GM18505 (cell line): ENCODE measurements around the gene PROCR.

Experiments used
- ATAC-seq: cut with Tn5 transposase; IDR thresholded peaks from one replicate; pipeline ENCODE4 v1.9.1; 2021; ENCODE audit not compliant: unreplicated experiment
- POLR2A ChIP-seq: IDR thresholded peaks from 4 replicates; pipeline ENCODE4 v1.6.1; 2011; ENCODE audit warnings: borderline replicate concordance; ENCODE audit not compliant: insufficient read depth, insufficient read length; ENCODE audit errors: extremely low read depth

The PROCR gene

DNA sequence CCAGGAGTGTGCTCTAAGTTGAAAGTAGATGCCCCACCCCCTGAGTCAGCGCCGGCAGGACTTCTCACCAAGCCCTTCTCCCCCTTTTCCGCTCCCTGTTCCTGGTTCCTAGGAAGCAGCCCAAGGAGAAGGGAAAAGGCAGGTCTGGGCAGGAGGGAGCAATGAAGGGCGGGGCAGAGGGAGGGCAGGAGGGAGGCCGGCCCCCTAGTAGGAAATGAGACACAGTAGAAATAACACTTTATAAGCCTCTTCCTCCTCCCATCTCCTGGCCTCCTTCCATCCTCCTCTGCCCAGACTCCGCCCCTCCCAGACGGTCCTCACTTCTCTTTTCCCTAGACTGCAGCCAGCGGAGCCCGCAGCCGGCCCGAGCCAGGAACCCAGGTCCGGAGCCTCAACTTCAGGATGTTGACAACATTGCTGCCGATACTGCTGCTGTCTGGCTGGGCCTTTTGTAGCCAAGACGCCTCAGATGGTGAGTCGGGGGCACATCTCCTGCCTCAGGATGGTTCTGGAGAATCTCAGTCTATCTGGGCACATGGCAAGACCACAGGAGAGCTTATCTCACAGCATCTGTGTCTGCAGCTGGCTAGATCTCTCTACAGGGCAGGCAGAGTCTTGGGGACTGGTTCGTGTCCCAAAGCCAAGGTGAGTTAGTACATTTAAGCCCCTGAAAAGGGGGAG is at the start of gene PROCR:
Gene PROCR (plus strand): TSS at position 320 of the 681 bp plus-strand sequence. CDS start 83 bp downstream, at position 403.
- no peak for ATAC-seq
- no peak for TF ChIP-seq POLR2A

- TF ChIP-seq POLR2A = no peak
- ATAC-seq = no peak
These were observed 49.0 kb upstream of the PROCR start for GRCh38 chr20:35122756-35123405.

GRCh38 chr20:35125753-35126152 is 46.1 kb upstream of the PROCR start:
- no peak for TF ChIP-seq POLR2A
- ATAC-seq = no peak

DNA sequence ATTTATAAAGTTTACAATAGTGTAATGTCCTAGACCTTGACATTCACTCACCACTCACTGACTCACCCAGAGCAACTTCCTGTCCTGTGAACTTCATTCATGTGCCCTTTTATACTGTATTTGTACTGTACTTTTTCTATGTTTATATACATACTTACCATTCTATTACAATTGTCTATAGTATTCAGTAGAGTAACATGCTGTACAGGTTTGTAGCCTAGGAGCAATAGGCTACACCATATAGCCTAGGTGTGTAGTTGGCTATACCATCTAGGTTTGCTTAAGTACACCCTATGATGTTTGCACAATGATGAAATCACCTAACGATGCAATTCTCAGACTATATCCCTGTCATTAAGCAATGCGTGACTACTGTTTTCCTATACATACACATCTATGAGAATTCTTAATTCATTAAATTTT is 42.2 kb upstream of the PROCR start:
- TF ChIP-seq POLR2A = no peak
- ATAC-seq = no peak

DNA sequence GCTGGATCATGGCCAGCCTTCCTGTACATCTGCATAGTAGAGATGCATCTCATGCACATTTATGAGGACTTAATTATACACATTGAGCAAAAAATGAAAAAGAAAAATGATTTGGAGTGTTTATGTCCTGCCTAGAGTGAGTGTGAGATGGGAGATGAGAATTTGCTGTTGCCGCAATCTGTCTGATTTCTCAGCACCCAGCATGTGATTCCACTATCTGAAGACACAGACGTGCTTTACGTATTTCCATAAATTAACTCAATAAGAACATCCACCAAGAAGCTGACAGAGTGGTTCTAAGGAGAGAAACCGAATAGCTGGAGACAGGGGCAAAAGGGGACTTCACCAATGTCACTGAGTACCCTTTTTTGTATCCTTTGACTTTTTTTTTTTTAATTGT is 39.9 kb upstream of the PROCR start:
- ATAC-seq = no peak
- TF ChIP-seq POLR2A = no peak

GRCh38 chr20:35133031-35133430 is 38.8 kb upstream of the PROCR start:
- no peak for TF ChIP-seq POLR2A
- ATAC-seq = no peak

DNA sequence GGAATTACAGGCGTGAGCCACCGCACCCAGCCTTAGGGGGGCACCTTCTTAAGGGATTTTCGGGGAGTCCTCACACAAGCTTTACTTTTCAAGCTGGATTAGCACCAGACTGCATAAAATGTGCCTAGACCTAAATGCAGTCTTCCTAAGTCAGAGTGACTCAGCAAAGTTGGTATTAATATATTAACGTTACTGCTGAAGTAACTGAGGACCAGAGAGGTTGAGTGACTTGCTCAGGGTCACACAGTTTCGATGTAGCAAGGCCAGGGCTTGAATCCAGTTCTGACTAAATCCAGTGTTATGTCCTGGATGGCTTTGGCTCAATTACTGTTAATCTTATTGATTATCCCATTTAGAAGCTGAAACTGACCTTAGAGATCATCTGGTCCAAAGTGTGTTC is 38.1 kb upstream of the PROCR start:
- ATAC-seq = no peak

GRCh38 chr20:35134472-35134871 is 37.4 kb upstream of the PROCR start:
- no peak for ATAC-seq
- no peak for TF ChIP-seq POLR2A

More for the DNA sequence above, 38.1 kb upstream of the PROCR start:
- no peak for TF ChIP-seq POLR2A

GRCh38 chr20:35134880-35135279 is 37.0 kb upstream of the PROCR start:
- ATAC-seq = no peak
- TF ChIP-seq POLR2A = no peak

DNA sequence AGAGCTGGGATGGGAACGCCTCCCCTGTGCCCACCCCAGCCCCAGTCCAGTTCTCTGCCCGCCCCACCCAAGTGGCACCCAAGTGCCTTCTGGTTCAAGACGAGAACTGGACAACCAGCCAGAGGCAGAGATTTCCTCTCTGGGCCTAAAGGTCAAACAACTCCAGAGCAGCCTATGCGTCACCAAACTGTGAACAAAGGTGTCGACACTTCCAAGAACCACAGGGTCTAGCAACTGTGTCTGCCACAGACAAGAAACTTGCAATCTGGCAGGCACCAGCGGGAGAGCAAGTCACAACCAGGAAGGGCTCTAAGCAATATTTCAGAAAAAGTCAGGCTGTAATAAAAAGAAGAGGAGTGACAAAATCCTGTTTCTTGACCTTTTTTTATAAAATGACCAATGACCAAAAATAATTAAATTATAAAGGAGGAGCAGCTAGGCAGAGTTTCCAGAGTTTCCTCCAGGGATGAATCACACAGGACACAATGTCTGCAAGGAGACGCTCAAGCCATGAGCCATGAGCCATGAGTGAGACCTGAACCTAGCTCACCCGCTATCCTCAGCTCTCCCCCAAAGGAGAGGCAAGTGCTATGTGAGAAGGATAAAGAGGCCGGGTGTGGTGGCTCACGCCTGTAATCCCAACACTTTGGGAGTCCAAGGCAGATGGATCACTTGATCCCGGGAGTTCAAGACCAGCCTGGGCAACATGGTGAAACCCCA is 35.8 kb upstream of the PROCR start:
- no peak for ATAC-seq
- TF ChIP-seq POLR2A = no peak

DNA sequence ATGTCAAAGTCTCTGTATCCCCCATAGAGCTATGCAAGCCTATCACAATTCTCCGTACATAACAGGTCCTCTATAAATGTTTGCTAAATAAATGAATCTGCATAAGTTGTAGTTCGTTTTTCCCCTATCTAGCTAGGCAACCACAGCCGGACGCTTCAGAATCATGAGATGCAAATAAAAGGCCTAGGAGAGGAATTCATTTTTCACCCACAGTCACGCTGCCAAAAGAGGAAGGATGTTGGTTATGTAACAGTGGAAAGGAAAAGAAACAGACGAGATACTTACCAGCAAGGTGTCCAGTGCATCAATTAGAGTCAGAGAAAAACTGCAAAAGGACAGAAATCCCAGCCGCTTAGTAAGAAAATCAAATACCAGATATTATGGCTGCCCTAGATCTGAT is 27.2 kb upstream of the PROCR start:
- ATAC-seq = no peak
- no peak for TF ChIP-seq POLR2A

DNA sequence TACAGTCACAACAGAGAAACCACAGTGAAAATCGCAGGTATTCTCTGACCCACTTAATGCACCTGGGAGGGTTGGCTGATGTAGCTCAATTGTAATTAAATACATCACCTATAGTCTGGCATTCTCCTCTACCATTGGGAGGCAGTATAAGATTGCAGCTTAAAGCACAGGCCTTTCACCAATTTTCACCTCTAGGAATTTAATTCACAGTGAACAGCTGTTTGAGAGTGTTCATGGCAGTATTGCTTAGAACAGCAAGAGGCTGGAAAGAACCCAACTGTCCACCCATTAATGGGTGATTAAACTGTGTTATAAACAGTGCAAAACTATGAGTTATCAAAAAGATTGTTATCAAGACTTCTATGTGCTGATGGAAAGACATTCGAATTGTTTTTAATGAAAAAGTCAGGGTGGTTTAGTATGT is 26.7 kb upstream of the PROCR start:
- TF ChIP-seq POLR2A = no peak
- ATAC-seq = no peak

DNA sequence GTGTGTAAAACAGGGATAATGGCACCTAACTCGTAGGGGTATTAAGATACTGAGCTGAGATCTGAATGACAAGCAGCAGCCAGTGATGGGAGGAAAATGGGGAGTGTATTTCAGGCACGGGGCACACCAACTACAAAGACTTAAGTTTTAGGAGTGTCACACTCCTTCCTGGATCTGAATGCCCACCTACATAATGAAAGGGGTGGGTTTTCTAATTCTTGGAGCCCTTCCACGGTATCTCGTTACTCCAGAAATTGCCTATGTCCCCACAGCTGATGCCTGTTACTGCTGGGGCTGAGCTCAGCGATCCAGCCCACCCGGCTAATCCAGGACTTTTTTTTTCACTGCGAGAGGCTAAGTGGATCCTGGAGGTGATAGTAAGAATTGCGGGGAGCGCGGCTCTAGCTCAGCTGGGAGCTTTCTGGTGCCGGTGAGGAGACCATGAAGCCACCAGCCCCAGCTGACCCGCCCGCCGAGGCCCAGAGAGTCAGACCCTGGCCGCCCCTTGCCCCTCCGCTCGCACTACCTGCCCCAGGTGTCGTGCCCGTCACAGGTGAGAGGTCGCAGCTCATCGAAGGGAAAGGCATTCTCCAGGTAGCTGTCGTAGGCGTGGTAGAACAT is 25.5 kb upstream of the PROCR start:
- TF ChIP-seq POLR2A = no peak
- no peak for ATAC-seq
